PC-3 (cell line): Measurements from ENCODE around the gene PCNT. TPM values are rescaled to one million over a fixed set of nuclear protein-coding genes. Genes with fewer than 3 reads are reported as not detected.

ENCODE experiments used
- ATAC-seq: fragments of 200-7000 bp; cut with Tn5 transposase; 2 replicates; pipeline ENCODE4 v1.9.1; 2020; ENCODE audit warnings: mild to moderate bottlenecking, moderate library complexity
- BruUV-seq: library from RNA; stranded (reverse); fragments of 400-500 nt; replicated peaks from 2 replicates; lab custom pipeline; 2021; lab: Mats Ljungman, UMichigan
- CTCF ChIA-PET: fragments of 300-600 bp; sonication (Branson Sonifier 250); formaldehyde crosslinking; loops from one replicate; lab custom pipeline; 2022; ENCODE audit warnings: antibody characterized with exemption; lab: Charles Lee
- POLR2A ChIA-PET: fragments of 300-600 bp; sonication (Branson Sonifier 250); formaldehyde crosslinking; loops from one replicate; lab custom pipeline; 2022; ENCODE audit warnings: antibody characterized with exemption; ENCODE audit not compliant: unreplicated experiment; lab: Charles Lee
- DNase-seq: peaks from one replicate; pipeline ENCODE4 v3.0.0-alpha.2; 2015
- H2AFZ ChIP-seq: fragments of 300-600 bp; sonication (generic); 2 replicates; pipeline ENCODE4 v1.6.0; 2016; ENCODE audit warnings: antibody characterized with exemption, low read length
- H3F3A ChIP-seq: fragments of 300-600 bp; sonication (generic); one replicate; pipeline ENCODE4 v1.6.0; 2017; ENCODE audit warnings: antibody characterized with exemption, low read length, control low read depth, mild to moderate bottlenecking; ENCODE audit not compliant: unreplicated experiment
- H3K27ac ChIP-seq: fragments of 300-600 bp; sonication (generic); 2 replicates; pipeline ENCODE4 v1.5.1; 2016; ENCODE audit warnings: mild to moderate bottlenecking, low read length
- H3K27me3 ChIP-seq: fragments of 300-600 bp; sonication (generic); 2 replicates; pipeline ENCODE4 v1.6.1; 2016; ENCODE audit warnings: low read length, mixed read lengths
- H3K36me3 ChIP-seq: fragments of 300-600 bp; sonication (generic); 2 replicates; pipeline ENCODE4 v1.6.1; 2016; ENCODE audit warnings: low read depth, mixed run types, low read length, mixed read lengths
- H3K4me1 ChIP-seq: fragments of 300-600 bp; sonication (generic); 2 replicates; pipeline ENCODE4 v1.5.1; 2016; ENCODE audit warnings: low read length; ENCODE audit not compliant: insufficient read depth
- H3K4me2 ChIP-seq: fragments of 300-600 bp; sonication (generic); 2 replicates; pipeline ENCODE4 v1.6.0; 2016; ENCODE audit warnings: low read length
- H3K4me3 ChIP-seq: fragments of 300-600 bp; sonication (generic); 2 replicates; pipeline ENCODE4 v1.5.1; 2016; ENCODE audit warnings: mild to moderate bottlenecking, low read length, mixed read lengths
- H3K79me2 ChIP-seq: fragments of 300-600 bp; sonication (generic); 2 replicates; pipeline ENCODE4 v1.6.1; 2017; ENCODE audit warnings: low read length, mixed read lengths
- H3K9ac ChIP-seq: fragments of 300-600 bp; sonication (generic); 2 replicates; pipeline ENCODE4 v1.6.0; 2016; ENCODE audit warnings: mild to moderate bottlenecking, low read length
- H3K9me2 ChIP-seq: fragments of 300-600 bp; sonication (generic); replicated peaks from 2 replicates; pipeline ENCODE4 v1.6.1; 2016; ENCODE audit warnings: mixed run types, low read length, mixed read lengths
- H3K9me3 ChIP-seq: fragments of 300-600 bp; sonication (generic); 2 replicates; pipeline ENCODE4 v1.6.1; 2016; ENCODE audit warnings: low read length, mixed read lengths
- H4K20me1 ChIP-seq: fragments of 300-600 bp; sonication (generic); 2 replicates; pipeline ENCODE4 v1.6.1; 2016; ENCODE audit warnings: low read length, mixed read lengths
- CTCF ChIP-seq: fragments of 300-600 bp; sonication (generic); conservative IDR thresholded peaks from 2 replicates; pipeline ENCODE4 v1.5.1; 2017; ENCODE audit warnings: antibody characterized with exemption, low read depth, mild to moderate bottlenecking, low read length
- EZH2 ChIP-seq: fragments of 300-600 bp; sonication (generic); IDR thresholded peaks from one replicate; pipeline ENCODE4 v1.6.1; 2017; ENCODE audit warnings: antibody characterized with exemption, mild to moderate bottlenecking, low read length; ENCODE audit not compliant: unreplicated experiment
- EZH2phosphoT487 ChIP-seq: fragments of 300-600 bp; sonication (generic); IDR thresholded peaks from 2 replicates; pipeline ENCODE4 v1.6.1; 2018; ENCODE audit warnings: mild to moderate bottlenecking, antibody characterized with exemption, low read length, borderline replicate concordance
- intact Hi-C: fragments of 100-400 bp; cut with micrococcal nuclease; formaldehyde crosslinking; loops from 2 replicates; pipeline ENCODE4 v1.9.0; 2023
- total RNA-seq: library from RNA; depleted of rRNA; stranded (reverse); fragments of >200 nt; gene quantifications from 2 replicates; pipeline ENCODE4 v1.2.3, GENCODE V29; 2014

Gene PCNT
- total RNA-seq, 1 experiment from 2014 or later: 51.4 TPM

DNA sequence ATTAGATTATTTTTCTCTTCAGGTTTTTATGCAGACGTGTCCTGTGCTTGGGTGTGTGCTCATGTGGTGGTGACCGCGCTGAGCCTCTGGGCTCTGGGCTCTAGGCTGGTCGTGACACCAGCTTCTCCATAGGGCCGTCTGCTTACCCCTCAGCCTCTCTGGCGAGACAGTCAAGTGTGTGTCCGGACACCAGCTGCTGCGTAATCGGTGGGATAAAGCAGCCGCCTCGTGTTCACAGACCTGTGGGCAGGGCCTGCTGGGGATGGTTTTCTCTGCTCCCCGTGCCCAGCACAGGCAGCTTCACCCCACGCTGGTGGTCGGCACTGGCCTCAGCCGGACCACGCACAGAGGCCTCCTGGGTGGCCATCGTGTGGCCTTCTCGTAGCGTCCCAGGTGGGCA, 101.1 kb downstream of the PCNT start:
- no peak for ATAC-seq
- H3K4me2 ChIP-seq: no peak overlapping the region
- H3K9me2 ChIP-seq: no peaks in the 10 kb centered on the region
- no TSS peak for BruUV-seq
- DNase-seq: no peak
- H3K27ac ChIP-seq: no peak overlapping the region
- no peaks in the 10 kb centered on the region for H3K4me1 ChIP-seq
- no peaks in the 10 kb centered on the region for H3K9me3 ChIP-seq
- H3K79me2 ChIP-seq: no peaks in the 10 kb centered on the region
- ChIA-PET POLR2A (no interaction called here), CTCF (no interaction called here)
- peaks cover 23% of the 10 kb centered on the region; the same call in 1 of the 2 replicates for H3K36me3 ChIP-seq
- TF ChIP-seq CTCF: no peak
- no peak for TF ChIP-seq EZH2
- no peak for TF ChIP-seq EZH2phosphoT487
- H2AFZ ChIP-seq: no peak overlapping the region
- no peak overlapping the region for H3K4me3 ChIP-seq
- H4K20me1 ChIP-seq: no peaks in the 10 kb centered on the region
- H3F3A ChIP-seq: no peaks in the 10 kb centered on the region
- H3K27me3 ChIP-seq: no peaks in the 10 kb centered on the region
- intact Hi-C loops: no loop called here
- no peak overlapping the region for H3K9ac ChIP-seq

DNA sequence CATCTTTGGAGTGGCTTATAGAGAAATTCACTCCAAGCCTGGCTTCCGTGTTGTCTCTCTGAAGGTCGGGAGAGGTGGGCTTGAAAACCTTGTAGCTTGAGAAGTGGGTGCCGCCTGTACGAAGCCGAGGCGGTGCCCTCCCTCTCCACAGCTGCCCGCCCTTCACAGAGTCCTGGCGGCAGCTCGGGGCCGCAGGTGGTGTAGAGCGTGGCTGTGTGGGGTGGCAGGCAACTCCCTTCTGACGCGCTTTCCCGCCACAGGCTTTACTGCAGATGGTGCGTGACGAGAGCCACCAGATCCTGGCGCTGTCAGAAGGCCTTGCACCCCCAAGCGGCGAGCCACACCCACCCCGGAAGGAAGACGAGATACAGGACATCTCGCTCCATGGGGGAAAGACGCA, 101.6 kb downstream of the PCNT start:
- Histone ChIP-seq H3K27me3 (no peaks in the 10 kb centered on the region), H3K4me2 (no peak overlapping the region), H3F3A (no peaks in the 10 kb centered on the region), H4K20me1 (no peaks in the 10 kb centered on the region), H3K79me2 (no peaks in the 10 kb centered on the region), H3K9me2 (no peaks in the 10 kb centered on the region), H3K36me3 (peaks cover 26% of the 10 kb centered on the region; the same call in 1 of the 2 replicates), H3K9me3 (no peaks in the 10 kb centered on the region), H3K4me3 (no peak overlapping the region), H3K4me1 (no peaks in the 10 kb centered on the region), H3K9ac (no peak overlapping the region), H3K27ac (no peak overlapping the region), H2AFZ (no peak overlapping the region)
- POLR2A ChIA-PET: no interaction called here
- intact Hi-C loops: no loop called here
- DNase-seq (no peak), ATAC-seq (no peak)
- CTCF ChIA-PET: no interaction called here
- BruUV-seq: no TSS peak
- TF ChIP-seq EZH2phosphoT487 (no peak), CTCF (no peak), EZH2 (no peak)

GRCh38 chr21:46426313-46427046, 102.5 kb downstream of the PCNT start:
- ATAC-seq: no peak
- Histone ChIP-seq H3K9me2 (no peaks in the 10 kb centered on the region), H3K36me3 (peaks cover 27% of the 10 kb centered on the region; the same call in 1 of the 2 replicates), H3K9me3 (no peaks in the 10 kb centered on the region), H3K27ac (no peak overlapping the region), H3K79me2 (no peaks in the 10 kb centered on the region), H3F3A (no peaks in the 10 kb centered on the region), H3K4me2 (no peak overlapping the region), H3K4me3 (no peak overlapping the region), H3K27me3 (no peaks in the 10 kb centered on the region), H4K20me1 (no peaks in the 10 kb centered on the region), H2AFZ (no peak overlapping the region), H3K4me1 (no peaks in the 10 kb centered on the region), H3K9ac (no peak overlapping the region)
- no TSS peak for BruUV-seq
- no peak for DNase-seq
- TF ChIP-seq CTCF (no peak), EZH2 (no peak), EZH2phosphoT487 (no peak)
- intact Hi-C loops: no loop called here
- ChIA-PET POLR2A (no interaction called here), CTCF (no interaction called here)
